NCI-H2196 treated with DMSO at 0.1 percent for 48 hours (cell line): ENCODE measurements around the gene NFKB1.
"Not testable (repeated sequence)": the region's sequence is repeated elsewhere in the genome, so short reads cannot be mapped to it uniquely, and the experiment has no call there.

Experiments used
- DNase-seq: peaks from one replicate; lab custom pipeline; 2025; ENCODE audit not compliant: unreplicated experiment; lab: John Stamatoyannopoulos, UW

Gene NFKB1, protein sequence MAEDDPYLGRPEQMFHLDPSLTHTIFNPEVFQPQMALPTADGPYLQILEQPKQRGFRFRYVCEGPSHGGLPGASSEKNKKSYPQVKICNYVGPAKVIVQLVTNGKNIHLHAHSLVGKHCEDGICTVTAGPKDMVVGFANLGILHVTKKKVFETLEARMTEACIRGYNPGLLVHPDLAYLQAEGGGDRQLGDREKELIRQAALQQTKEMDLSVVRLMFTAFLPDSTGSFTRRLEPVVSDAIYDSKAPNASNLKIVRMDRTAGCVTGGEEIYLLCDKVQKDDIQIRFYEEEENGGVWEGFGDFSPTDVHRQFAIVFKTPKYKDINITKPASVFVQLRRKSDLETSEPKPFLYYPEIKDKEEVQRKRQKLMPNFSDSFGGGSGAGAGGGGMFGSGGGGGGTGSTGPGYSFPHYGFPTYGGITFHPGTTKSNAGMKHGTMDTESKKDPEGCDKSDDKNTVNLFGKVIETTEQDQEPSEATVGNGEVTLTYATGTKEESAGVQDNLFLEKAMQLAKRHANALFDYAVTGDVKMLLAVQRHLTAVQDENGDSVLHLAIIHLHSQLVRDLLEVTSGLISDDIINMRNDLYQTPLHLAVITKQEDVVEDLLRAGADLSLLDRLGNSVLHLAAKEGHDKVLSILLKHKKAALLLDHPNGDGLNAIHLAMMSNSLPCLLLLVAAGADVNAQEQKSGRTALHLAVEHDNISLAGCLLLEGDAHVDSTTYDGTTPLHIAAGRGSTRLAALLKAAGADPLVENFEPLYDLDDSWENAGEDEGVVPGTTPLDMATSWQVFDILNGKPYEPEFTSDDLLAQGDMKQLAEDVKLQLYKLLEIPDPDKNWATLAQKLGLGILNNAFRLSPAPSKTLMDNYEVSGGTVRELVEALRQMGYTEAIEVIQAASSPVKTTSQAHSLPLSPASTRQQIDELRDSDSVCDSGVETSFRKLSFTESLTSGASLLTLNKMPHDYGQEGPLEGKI

DNA sequence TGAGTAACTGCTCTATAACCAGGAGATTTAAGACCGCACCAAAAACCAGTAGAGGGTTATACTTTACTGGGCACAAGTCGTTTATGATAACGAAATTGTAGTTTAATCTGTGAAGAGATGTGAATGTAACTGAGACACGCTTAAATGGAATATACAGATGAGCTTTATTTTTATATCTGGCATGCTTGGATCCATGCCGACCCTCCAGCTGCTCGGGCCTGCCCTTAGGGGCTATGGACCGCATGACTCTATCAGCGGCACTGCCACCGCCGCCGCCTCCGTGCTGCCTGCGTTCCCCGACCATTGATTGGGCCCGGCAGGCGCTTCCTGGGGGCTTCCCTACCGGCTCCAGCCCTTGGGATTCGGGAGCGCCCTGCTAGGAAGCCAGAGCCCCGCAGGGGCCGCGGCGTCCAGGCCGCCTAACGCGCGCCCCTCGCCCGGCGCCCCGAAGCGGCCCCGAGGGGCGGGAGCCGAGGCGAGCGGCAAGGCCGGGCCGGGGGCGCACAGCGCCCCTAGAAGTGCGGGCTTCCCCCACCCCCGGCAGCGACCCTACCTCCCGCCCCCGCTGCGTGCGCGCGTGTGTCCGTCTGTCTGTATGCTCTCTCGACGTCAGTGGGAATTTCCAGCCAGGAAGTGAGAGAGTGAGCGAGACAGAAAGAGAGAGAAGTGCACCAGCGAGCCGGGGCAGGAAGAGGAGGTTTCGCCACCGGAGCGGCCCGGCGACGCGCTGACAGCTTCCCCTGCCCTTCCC lies at the start of gene NFKB1:
Gene NFKB1 (plus strand): TSS at position 664 of the 751 bp plus-strand sequence. CDS start 24,160 bp downstream, outside the sequence.
- DNase-seq: peak; percentile 8

DNA sequence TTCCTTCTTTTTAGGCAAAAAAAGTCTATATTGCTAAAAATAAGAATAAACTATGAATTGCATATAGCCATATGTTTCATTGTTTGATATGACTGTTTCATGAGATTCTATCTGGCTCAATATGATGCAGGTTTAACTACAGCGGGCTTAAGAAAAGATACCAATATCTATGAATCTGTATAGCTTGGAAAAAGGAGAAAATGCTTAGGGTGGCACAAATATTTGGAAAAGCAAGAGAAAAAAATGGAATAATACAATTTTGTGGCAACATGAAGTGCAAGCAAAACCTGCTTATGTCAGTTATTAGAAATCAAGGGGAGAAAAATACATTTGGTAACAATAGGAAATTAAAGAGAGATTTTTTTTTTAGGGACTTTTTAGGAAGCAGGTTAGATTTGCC lies 48.3 kb upstream of the NFKB1 start:
- no peak for DNase-seq

- DNase-seq: no peak
Observed at GRCh38 chr4:102453827-102454226, 47.3 kb upstream of the NFKB1 start.

DNA sequence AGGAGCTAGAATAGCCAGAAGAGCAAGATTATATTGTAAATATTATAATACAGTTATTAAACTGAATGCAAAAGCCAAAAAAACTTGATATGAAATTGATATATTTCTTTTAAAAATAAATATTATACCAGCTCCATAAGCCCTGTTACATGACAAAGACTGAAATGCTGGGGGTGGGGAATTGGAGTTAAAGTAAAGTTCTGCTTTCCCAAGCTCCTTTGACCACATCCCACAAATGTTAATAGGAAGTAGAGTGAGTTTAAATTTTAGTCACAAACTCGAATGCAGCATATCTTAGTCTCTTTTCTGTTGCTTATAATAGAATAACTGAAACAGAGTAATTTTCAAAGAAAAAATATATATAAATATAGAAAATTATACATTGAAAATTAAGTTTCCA lies 46.9 kb upstream of the NFKB1 start:
- no peak for DNase-seq

- DNase-seq: no peak
Observed at GRCh38 chr4:102454981-102455685, 46.0 kb upstream of the NFKB1 start.

DNA sequence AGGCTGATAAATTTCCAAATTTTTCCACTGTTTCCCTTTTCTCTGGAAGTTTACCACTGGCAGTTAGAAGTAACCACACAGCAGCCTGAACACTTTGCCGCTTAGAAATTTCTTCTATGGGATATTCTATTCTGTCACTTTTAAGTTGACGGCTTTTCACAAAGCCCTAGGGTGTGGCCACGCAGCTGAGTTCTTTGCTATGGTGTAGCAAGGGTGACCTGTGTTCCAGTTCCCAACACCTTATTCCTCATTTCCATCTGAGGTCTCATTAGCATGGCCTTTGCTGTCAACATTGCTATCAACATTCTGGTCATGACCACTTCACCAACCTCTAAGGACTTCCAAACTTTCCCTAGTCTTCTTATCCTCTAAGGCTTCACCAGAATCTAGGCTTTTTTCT lies 45.4 kb upstream of the NFKB1 start:
- DNase-seq: no peak

- DNase-seq: no peak
Observed at GRCh38 chr4:102466298-102466697, 34.9 kb upstream of the NFKB1 start.

GRCh38 chr4:102469806-102470205 lies 31.4 kb upstream of the NFKB1 start:
- no peak for DNase-seq

DNA sequence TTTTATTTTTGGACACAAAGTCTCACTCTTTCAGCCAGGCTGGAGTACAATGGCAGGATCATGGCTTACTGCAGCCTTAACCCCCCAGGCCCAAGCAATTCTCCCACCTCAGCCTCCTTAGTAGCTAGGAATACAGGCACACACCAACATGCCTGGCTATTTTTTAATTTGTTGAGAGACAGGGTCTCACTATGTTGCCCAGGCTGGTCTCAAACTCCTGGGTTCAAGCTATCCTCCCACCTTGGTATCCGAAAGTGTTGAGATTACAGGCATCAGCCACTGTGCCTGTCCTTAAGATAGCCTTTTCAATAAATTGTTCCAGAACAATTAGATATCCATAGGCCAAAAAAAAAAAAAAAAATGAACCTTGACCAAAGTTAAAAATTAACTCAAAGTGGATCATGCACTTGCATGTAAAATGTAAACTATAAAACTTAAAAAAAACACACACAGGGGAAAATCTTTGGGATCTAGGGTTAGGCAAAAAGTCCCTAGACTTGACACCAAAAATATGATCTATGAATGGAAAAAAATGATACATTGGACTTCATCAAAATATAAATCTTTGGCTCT lies 28.6 kb upstream of the NFKB1 start:
- no peak for DNase-seq

DNA sequence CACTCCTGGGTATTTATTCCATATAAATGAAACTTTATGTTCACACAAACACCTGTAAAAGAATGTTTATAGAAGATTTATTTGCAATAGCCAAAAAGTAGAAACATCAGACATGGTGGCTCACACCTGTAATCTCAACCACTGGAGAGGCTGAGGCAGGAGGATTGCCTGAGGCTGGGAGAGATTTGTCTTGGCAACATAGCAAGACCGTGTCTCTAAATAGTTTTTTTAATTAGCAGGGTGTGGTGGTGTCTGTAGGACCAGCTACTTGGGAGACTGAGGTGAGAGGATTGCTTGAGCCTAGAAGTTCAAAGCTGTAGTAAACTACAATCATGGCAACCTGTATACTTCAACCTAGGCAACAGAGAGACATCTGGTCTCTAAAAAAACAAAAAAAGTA lies 27.7 kb upstream of the NFKB1 start:
- no peak for DNase-seq

DNA sequence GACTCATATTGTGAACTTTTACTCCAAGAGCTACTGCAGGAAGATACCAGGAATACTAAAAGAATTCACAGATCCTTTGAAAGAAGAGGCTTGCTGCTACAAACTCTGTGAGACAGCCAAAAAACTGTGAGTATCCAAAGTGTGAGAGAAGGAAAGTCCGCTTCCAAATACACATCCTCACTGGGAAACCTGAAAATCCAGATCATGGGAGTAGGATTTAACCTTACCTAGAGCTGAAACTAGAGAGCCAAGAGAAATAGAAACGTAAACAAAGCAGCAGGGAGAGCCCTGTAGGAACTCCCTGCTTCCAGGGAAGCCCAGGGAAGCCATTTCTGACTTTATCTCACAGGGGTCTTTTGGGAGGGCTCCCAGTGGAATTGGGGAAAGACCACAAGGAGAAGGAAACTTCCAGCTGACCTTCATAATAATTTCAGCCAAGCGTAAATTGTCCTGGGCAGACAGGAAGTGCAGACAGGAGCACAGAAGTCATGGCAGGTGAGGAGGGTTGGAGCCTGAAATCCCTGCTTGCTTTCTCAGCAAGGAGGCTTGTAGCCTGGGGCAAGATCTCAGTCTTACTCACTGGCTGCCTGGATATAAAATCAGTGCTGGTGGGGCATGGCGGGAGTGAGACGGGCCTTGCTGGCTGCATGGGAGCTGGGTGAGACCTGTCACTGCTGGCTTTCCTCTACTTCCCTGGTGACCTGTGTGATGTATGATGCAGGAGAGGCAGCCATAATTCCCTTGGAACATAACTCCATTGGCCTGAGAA lies 26.2 kb upstream of the NFKB1 start:
- no peak for DNase-seq

- DNase-seq: no peak
Observed at GRCh38 chr4:102477657-102478056, 23.5 kb upstream of the NFKB1 start.

DNA sequence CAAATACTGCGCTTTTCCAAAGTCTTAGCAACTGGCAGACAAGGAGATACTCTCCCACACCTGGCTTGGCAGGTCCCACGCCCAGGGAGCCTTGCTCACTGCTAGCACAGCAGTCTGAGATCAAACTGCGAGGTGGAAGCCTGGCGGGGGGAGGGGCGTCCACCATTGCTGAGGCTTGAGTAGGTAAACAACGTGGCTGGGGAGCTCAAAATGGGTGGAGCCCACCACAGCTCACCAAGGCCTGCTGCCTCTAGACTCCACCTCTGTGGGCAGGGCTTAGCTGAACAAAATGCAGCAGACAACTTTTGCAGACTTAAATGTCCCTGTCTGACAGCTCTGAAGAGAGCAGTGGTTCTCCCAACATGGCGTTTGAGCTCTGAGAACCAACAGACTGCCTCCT lies 23.0 kb upstream of the NFKB1 start:
- no peak for DNase-seq

GRCh38 chr4:102479832-102480231 lies 21.3 kb upstream of the NFKB1 start:
- DNase-seq: not testable (repeated sequence)

DNA sequence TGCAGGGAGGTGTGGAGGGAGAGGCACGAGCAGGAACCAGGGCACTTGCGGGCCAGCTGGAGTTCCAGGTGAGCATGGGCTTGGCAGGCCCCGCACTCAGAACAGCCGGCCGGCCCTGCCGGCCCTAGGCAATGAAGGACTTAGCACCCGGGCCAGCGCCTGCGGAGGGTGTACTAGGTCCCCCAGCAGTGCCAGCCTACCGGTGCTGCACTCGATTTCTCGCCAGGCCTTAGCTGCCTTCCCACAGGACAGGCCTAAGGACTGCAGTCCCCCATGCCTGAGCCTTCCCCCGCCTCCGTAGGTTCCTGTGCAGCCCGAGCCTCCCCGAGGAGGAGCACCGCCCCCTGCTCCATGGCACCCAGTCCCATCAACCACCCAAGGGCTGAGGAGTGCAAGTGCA lies 18.0 kb upstream of the NFKB1 start:
- no peak for DNase-seq

DNA sequence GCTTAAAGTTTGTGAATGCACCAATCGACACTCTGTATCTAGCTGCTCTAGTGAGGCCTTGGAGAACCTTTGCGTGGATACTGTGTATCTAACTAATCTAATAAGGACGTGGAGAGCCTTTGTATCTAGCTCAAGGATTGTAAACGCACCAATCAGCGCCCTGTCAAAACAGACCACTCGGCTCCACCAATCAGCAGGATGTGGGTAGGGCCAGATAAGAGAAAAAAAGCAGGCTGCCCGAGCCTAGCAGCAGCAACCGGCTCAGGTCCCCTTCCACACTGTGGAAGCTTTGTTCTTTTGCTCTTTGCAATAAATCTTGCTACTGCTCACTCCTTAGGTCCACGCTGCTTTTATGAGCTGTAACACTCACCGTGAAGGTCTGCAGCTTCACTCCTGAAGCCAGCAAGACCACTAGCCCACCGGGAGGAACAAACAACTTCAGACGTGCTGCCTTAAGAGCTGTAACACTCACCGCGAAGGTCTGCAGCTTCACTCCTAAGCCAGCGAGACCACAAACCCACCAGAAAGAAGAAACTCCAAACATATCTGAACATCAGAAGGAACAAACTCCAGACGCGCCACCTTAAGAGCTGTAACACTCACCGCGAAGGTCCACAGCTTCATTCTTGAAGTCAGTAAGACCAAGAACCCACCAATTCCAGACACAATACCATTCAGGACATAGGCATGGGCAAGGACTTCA lies 17.0 kb upstream of the NFKB1 start:
- not testable (repeated sequence) for DNase-seq

DNA sequence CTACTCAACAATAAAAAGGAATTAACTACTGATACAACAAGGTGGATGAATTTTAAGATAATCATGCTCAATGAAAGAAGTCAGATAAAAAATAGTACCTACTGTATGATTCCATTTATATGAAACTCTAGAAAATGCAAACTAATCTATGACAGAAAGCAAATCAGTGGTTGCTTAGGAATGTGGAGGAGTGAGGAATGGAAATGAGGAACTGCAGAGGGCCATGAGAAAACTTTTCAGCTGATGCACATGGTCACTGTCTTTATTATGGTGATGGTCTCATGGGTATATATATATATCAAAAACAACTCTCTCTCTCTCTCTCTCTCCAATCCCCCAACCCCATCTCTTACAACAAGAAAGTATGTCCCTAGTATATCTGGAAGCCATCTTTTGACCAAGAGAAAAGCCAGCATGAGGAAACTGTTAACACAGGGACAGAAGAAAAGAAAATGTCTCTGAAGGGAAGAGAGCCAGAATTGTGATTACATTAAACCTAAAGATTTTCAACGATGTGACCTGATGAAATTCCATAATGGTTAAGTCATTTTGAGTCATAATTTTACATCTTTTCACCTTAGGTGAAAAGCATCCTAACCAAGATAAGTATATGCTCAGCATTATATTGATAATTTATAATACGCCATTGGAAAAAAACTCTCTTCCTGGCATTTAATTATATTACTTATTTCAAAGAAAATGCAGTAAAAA lies 8.5 kb upstream of the NFKB1 start:
- DNase-seq: no peak

DNA sequence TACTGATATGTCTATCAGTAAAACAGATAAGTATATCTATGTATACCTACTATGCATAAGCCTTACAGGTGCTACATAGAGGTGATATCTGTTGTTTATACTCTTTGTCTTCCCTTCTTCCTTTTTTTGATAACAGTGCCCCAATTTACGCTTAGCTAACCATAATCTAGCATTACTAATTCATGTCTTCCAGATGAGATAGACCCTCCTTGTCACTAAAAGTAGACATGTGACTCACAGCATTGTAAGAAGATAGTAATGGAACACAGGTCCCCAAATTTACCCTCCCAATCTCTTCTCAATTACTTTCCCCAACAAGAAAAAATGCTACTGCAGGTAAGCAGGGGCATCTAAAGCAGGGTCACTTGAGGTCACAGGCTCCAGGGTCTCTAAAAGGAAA lies 7.9 kb upstream of the NFKB1 start:
- no peak for DNase-seq
